Brain microvascular endothelial cell (primary cell): ENCODE results near the gene KLC1.

ENCODE experiments used
- DNase-seq: peaks from one replicate; pipeline ENCODE4 v3.0.0-alpha.2; 2020
- H3K27ac ChIP-seq: fragments of 250-450 bp; sonication (Bioruptor Pico); 2 replicates; pipeline ENCODE4 v1.5.1; 2020; ENCODE audit warnings: mild to moderate bottlenecking, moderate library complexity
- H3K27me3 ChIP-seq: fragments of 250-450 bp; sonication (Bioruptor Pico); replicated peaks from 2 replicates; pipeline ENCODE4 v1.5.1; 2020; ENCODE audit warnings: mild to moderate bottlenecking
- H3K36me3 ChIP-seq: fragments of 250-450 bp; sonication (Bioruptor Pico); replicated peaks from 2 replicates; pipeline ENCODE4 v1.5.1; 2020; ENCODE audit warnings: mild to moderate bottlenecking
- H3K4me3 ChIP-seq: 2 replicates; pipeline ENCODE4 v1.5.1; 2011; ENCODE audit warnings: low read depth, mild to moderate bottlenecking, control low read depth, low read length, moderate library complexity
- CTCF ChIP-seq: IDR thresholded peaks from 2 replicates; pipeline ENCODE4 v1.5.1; 2011; ENCODE audit warnings: low read depth, mild to moderate bottlenecking, moderate library complexity, low read length, control low read depth, inconsistent platforms; ENCODE audit errors: missing control alignments
- in situ Hi-C: cut with HindIII; loops from 2 replicates; pipeline ENCODE4 v1.10.0; 2017; ENCODE audit warnings: low sequenced_read_pairs, low pct_ligation_motif_present

KLC1 gene

GRCh38 chr14:103663506-103663905 lies 34.5 kb downstream of the KLC1 start:
- no peak for TF ChIP-seq CTCF
- H3K36me3 ChIP-seq = peaks cover 43% of the 10 kb centered on the region
- no peaks in the 10 kb centered on the region for H3K27me3 ChIP-seq
- H3K4me3 ChIP-seq = no peak overlapping the region
- in situ Hi-C loops = no loop called here
- DNase-seq = no peak
- H3K27ac ChIP-seq = peak overlapping the region; percentile 97

DNA sequence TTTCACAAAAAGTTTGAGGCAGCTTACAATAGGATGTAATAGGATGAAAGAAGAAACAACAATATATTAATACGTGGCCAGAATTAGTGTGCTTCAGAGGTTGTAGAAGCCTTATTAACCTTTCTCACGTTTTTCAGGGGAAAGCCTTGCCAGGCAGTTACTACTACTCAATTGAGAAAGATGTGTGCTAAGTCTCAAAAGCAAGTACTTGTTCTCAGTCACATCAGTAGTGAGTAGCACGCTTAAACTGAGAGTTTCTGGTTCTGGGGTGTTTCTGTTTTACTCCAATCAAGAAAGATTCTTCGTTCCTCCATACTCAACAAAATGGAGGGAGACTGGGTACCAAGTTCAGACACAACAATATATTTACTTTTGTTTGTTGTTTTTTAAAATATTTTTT lies 38.7 kb downstream of the KLC1 start:
- no peak for DNase-seq
- in situ Hi-C loops = no loop called here
- TF ChIP-seq CTCF = no peak
- Histone ChIP-seq H3K4me3 (no peak overlapping the region), H3K27me3 (no peaks in the 10 kb centered on the region), H3K27ac (no peak overlapping the region), H3K36me3 (peaks cover 50% of the 10 kb centered on the region)

DNA sequence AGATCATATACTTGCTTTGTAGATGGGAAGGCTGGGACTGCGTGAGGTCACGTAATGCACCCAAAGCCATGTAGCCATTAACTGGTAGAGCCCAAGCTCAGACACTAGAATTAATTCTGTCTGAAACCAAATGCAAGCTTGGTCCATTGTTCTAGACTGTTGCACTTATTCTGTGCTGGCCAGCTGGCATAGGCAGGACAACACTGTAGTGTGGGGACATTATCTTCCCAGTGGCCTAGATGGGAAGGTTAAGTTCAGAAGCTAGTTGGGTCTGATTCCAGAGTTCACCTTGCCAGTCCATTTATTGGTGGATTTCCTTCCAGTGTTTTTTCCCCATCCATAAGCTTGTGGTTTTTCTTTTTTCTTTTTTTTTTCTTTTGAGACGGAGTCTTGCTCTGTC lies 39.1 kb downstream of the KLC1 start:
- Histone ChIP-seq H3K4me3 (no peak overlapping the region), H3K36me3 (peaks cover 52% of the 10 kb centered on the region), H3K27ac (no peak overlapping the region), H3K27me3 (no peaks in the 10 kb centered on the region)
- DNase-seq = no peak
- in situ Hi-C loops = no loop called here
- no peak for TF ChIP-seq CTCF

DNA sequence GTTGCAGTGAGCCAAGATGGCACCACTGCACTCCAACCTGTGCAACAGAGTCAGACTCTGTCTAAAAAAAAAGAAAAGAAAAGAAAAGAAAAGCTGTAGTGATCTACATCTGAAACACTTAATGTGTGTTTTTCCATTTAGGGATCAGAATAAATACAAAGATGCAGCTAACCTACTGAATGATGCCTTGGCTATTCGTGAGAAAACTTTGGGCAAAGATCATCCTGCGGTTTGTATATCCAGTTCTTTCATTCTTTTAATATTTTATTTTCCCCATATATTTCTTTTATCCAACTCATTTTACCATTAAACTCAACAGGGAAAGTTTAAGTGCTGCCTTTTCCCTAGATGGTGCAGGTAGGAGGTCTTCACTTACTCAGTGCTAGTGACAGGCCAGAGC lies 40.4 kb downstream of the KLC1 start:
- Histone ChIP-seq H3K27ac (no peak overlapping the region), H3K36me3 (peaks cover 59% of the 10 kb centered on the region), H3K27me3 (no peaks in the 10 kb centered on the region), H3K4me3 (no peak overlapping the region)
- DNase-seq = no peak
- no peak for TF ChIP-seq CTCF
- in situ Hi-C loops = no loop called here

DNA sequence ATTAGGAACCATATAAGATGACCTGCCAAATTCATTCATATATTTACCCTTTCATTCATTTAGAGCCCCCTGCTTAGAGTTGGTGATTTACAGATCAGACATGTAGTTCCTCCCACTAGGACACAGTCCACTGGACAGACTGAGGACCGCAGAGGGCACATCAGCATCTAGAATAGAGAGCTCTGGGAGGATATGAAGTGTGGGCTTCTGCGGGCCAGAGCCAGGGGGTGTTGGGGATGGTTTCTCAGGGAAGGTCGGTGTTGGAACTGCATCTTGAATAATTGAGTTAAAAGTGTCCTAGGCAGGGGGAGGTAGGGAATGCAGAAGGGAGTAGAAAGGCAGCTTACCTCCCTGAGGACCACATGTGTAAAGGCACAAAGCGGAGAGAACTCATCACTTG lies 42.9 kb downstream of the KLC1 start:
- no peak overlapping the region for H3K4me3 ChIP-seq
- in situ Hi-C loops = no loop called here
- no peak overlapping the region for H3K27ac ChIP-seq
- no peak for DNase-seq
- TF ChIP-seq CTCF = no peak
- H3K27me3 ChIP-seq = no peaks in the 10 kb centered on the region
- peaks cover 77% of the 10 kb centered on the region for H3K36me3 ChIP-seq

DNA sequence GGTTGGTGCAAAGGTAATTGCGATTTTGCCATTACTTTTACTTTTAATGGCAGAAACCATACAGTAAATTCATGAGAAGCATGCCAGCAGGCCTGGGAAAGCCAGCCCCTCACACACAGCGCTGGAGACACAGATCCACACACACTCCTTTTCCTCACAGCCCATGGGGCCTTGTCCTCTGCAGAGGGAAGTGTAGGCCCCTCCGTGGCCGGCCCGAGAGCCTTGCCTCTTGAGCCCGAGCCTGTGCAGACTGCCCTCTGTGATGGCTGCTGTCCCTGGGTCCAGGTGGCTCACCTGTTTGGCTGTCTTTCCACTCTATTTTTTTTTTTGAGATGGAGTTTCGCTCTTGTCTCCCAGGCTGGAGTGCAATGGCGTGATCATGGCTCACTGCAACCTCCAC lies 46.9 kb downstream of the KLC1 start:
- in situ Hi-C loops = no loop called here

More for the DNA sequence above, 46.9 kb downstream of the KLC1 start:
- Histone ChIP-seq H3K4me3 (no peak overlapping the region), H3K27me3 (no peaks in the 10 kb centered on the region), H3K27ac (no peak overlapping the region), H3K36me3 (peaks cover 90% of the 10 kb centered on the region)
- TF ChIP-seq CTCF = no peak
- no peak for DNase-seq
